Type B pancreatic cell (in vitro differentiated cells): Measurements from ENCODE around the gene DGKI. TPM values are rescaled to one million over a fixed set of nuclear protein-coding genes. Genes with fewer than 3 reads are reported as not detected.

Source experiments
- DNase-seq: peaks from one replicate; pipeline ENCODE4 v3.0.0; 2021; ENCODE audit warnings: mixed read lengths; ENCODE audit not compliant: unreplicated experiment; ENCODE audit errors: extremely low spot score
- H3K27ac Mint-ChIP-seq: 2 replicates; pipeline ENCODE4 v1.8.0; 2021; ENCODE audit warnings: mild to moderate bottlenecking, mixed read lengths
- H3K27me3 Mint-ChIP-seq: 2 replicates; pipeline ENCODE4 v1.8.0; 2021; ENCODE audit warnings: mixed read lengths
- H3K36me3 Mint-ChIP-seq: 2 replicates; pipeline ENCODE4 v1.8.0; 2021; ENCODE audit warnings: mixed read lengths
- H3K4me1 Mint-ChIP-seq: one replicate; pipeline ENCODE4 v1.8.0; 2021; ENCODE audit warnings: mixed read lengths; ENCODE audit not compliant: unreplicated experiment
- H3K4me3 Mint-ChIP-seq: 2 replicates; pipeline ENCODE4 v1.8.0; 2021; ENCODE audit warnings: mild to moderate bottlenecking, mixed read lengths
- H3K9me3 Mint-ChIP-seq: 2 replicates; pipeline ENCODE4 v1.8.0; 2021; ENCODE audit warnings: mixed read lengths
- total RNA-seq: library from RNA; stranded (reverse); gene quantifications from 2 replicates; pipeline ENCODE4 v1.2.1, GENCODE V29; 2021; ENCODE audit warnings: low replicate concordance
- TF ChIP-seq, protein P1 (sequence below): fragments of 200-600 bp; sonication (generic); conservative IDR thresholded peaks from 2 replicates; pipeline ENCODE4 v1.5.0; 2021; ENCODE audit warnings: antibody characterized with exemption, mild to moderate bottlenecking

Gene DGKI
- total RNA-seq, 1 donor from 2014 or later = 2.8 TPM

DNA sequence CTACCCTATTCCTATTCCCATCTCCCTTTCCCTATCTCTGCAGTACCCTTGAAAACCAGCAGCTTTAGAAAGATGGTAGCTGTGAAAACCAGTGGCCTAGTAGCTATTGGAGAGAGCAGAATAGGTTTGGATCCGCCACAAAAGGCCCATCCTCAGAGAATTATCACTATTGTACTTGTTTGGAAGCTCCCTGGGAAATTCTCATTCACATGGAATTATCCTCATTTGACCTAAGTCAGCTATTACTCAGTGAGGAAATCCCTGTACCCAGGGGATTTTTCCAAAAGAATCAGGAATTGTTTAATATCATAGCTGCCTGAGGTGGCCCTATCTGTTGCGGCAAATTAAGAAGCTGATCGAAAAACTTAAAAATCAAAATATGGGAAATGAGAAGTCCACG lies 51.6 kb downstream of the DGKI start:
- no peak for DNase-seq
- Mint-ChIP-seq H3K4me1 (no peaks in the 10 kb centered on the region), H3K4me3 (no peak overlapping the region), H3K9me3 (peaks cover under 1% of the 10 kb centered on the region), H3K27ac (no peak overlapping the region), H3K27me3 (peaks cover 6% of the 10 kb centered on the region), H3K36me3 (no peaks in the 10 kb centered on the region)
- TF ChIP-seq, protein P1, sequence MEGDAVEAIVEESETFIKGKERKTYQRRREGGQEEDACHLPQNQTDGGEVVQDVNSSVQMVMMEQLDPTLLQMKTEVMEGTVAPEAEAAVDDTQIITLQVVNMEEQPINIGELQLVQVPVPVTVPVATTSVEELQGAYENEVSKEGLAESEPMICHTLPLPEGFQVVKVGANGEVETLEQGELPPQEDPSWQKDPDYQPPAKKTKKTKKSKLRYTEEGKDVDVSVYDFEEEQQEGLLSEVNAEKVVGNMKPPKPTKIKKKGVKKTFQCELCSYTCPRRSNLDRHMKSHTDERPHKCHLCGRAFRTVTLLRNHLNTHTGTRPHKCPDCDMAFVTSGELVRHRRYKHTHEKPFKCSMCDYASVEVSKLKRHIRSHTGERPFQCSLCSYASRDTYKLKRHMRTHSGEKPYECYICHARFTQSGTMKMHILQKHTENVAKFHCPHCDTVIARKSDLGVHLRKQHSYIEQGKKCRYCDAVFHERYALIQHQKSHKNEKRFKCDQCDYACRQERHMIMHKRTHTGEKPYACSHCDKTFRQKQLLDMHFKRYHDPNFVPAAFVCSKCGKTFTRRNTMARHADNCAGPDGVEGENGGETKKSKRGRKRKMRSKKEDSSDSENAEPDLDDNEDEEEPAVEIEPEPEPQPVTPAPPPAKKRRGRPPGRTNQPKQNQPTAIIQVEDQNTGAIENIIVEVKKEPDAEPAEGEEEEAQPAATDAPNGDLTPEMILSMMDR = no peak

DNA sequence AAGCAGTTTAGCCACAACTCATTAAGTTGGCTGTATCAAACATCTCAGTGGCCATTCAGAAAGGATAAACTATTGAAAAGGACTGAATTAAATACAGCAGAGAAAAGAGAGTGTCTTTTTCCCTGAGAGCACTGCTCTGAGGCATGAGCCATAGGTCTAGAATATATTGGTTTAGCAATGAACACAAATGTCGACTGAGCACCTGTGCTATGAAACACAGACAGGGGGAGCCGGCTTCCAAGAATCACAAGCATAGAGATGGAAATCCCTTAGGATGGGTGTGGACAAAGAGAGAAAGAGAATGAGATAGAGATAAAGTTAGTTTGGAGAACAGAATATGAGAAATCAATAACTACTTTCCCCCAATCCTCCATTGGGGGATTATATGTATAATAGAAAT lies 54.8 kb downstream of the DGKI start:
- H3K9me3 Mint-ChIP-seq = peaks cover 6% of the 10 kb centered on the region
- H3K4me3 Mint-ChIP-seq = no peak overlapping the region
- DNase-seq = no peak
- H3K27me3 Mint-ChIP-seq = peaks cover 6% of the 10 kb centered on the region
- H3K4me1 Mint-ChIP-seq = no peaks in the 10 kb centered on the region
- no peaks in the 10 kb centered on the region for H3K36me3 Mint-ChIP-seq
- H3K27ac Mint-ChIP-seq = no peak overlapping the region
- TF ChIP-seq, protein P1 = no peak

DNA sequence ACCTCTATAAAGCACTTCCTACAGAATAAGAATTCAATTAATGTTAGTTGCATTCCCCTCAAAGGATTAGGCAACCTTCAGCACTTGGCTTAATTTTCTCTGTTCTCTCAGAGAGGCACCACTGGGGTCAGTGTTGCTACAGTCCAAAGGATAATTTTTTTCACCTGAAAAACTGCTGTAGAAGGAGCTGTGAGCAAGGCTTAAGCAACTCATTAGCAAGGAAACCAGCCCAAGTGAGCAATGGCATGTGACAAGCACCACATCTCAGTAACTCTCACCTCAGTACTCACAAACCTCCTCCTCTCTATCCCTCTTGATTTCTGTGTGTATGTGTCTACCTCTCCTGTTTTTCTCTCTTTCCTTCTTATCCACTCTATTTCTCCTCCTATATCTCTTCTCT lies 55.9 kb downstream of the DGKI start:
- TF ChIP-seq, protein P1 = no peak
- no peak overlapping the region for H3K27ac Mint-ChIP-seq

DNA sequence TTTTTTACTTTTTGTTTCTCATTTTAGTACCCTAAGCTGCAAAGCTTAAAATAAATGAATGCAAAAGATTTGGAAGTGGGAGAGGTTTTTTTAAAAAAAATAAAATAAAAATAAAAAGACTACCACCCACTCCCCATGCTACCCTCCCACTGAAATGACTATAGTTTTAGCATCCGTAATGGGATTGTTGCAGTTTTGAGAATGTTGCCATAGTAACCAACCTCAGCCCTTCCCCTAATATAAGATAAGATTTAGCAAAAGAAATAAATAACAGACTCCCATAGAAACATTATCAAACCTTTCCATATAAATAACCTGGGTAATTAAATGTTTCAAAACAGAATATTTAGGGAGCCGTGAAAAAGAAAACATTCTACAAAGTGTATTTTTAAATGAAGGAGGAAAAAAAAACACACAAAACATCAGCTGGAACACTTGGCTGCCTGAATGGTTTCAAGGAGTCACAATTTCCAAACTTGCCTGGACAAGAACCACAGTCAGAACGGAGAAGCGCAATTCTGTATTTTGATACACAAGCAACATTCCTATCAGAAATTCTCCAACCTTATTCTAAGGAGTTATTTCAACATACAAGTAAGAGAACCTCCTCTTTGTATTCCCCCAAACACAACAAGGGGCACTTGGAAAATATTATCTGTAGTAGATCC lies 57.4 kb downstream of the DGKI start:
- Mint-ChIP-seq H3K4me1 (no peaks in the 10 kb centered on the region), H3K36me3 (no peaks in the 10 kb centered on the region), H3K27me3 (peaks cover 6% of the 10 kb centered on the region), H3K9me3 (peaks cover 6% of the 10 kb centered on the region), H3K27ac (no peak overlapping the region), H3K4me3 (no peak overlapping the region)
- TF ChIP-seq, protein P1 = no peak
- no peak for DNase-seq

More for the DNA sequence above, 55.9 kb downstream of the DGKI start:
- Mint-ChIP-seq H3K36me3 (no peaks in the 10 kb centered on the region), H3K9me3 (peaks cover 6% of the 10 kb centered on the region), H3K27me3 (peaks cover 6% of the 10 kb centered on the region), H3K4me1 (no peaks in the 10 kb centered on the region), H3K4me3 (no peak overlapping the region)
- DNase-seq = no peak

DNA sequence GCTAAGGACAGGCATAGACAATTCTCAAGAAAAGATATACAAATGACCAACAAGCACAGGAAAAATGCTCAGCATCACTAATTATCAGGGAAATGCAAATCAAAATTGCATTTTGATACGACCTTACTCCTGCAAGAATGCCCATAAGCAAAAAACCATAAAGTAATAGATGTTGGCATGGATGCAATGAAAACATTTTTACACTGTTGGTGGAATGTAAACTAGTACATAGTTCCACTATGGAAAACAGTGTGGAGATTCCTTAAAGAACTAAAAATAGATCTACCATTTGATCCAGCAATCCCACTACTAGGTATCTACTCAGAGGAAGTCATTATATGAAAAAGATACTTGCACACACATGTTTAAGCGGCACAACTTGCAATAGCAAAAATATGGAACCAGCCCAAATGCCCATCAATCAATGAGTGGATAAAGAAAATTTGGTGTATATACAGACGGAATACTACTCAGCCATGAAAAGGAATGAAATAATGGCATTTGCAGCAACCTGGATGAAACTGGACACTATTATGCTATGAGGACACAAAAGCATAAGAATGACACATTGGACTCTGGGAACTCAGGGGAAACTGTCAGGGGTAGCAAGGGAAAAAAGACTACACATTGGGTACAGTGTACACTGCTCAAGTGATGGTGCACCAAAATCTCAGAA lies 59.3 kb downstream of the DGKI start:
- no peak for DNase-seq
- Mint-ChIP-seq H3K9me3 (peaks cover 6% of the 10 kb centered on the region), H3K4me1 (no peaks in the 10 kb centered on the region), H3K36me3 (no peaks in the 10 kb centered on the region), H3K27ac (no peak overlapping the region), H3K4me3 (no peak overlapping the region), H3K27me3 (peaks cover 6% of the 10 kb centered on the region)
- TF ChIP-seq, protein P1 = no peak
